Measurements from ENCODE around the gene MFNG.

DNA sequence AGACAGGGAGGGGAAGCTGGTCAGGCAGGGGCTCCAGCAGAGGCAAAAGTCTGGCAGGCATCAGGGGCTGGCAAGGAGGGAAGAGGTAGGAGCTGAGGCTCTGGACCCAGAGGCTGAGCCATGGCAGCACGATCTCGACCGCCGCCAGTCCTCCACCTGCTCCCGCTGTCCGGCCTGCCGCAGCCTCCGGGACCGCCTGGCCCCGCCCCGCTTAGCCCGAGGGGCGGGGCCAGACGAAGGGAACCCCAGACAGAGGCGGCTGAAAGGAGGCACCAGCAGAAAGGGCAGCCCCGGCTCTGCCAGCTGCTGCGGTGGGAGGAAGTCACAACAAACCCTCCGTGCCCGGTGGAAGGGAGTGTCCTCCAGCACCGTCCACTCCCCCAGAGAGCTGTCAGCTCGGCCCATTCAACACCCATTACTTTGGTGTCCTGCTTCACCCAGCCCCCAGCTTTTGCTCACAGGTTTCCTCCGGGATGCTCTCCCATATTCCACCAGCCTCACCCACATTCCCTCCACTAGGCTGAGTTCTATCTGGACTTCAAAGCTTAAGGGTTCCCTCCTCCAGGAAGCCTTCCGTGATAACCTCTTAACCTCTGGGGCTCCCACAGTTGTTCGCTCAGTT is at the start of gene MFNG:
- TF ChIP-seq, protein P1, sequence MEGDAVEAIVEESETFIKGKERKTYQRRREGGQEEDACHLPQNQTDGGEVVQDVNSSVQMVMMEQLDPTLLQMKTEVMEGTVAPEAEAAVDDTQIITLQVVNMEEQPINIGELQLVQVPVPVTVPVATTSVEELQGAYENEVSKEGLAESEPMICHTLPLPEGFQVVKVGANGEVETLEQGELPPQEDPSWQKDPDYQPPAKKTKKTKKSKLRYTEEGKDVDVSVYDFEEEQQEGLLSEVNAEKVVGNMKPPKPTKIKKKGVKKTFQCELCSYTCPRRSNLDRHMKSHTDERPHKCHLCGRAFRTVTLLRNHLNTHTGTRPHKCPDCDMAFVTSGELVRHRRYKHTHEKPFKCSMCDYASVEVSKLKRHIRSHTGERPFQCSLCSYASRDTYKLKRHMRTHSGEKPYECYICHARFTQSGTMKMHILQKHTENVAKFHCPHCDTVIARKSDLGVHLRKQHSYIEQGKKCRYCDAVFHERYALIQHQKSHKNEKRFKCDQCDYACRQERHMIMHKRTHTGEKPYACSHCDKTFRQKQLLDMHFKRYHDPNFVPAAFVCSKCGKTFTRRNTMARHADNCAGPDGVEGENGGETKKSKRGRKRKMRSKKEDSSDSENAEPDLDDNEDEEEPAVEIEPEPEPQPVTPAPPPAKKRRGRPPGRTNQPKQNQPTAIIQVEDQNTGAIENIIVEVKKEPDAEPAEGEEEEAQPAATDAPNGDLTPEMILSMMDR (conservative IDR thresholded peaks at IDR 0.05 in 1 of 2, IDR thresholded peaks at IDR 0.05 in 1 of 2; ENCODE audit: extremely low read depth in 1 of 2, insufficient read depth in 1 of 2, low read depth in 1 of 2, low read length in 2 of 2): no peak
- no peak for TF ChIP-seq EZH2 (IDR thresholded peaks at IDR 0.05; ENCODE audit: borderline replicate concordance, low read length)

Data from mammary epithelial cell (primary cell).